ENCODE data around the gene ZNF76.

- TF ChIP-seq, protein P1, sequence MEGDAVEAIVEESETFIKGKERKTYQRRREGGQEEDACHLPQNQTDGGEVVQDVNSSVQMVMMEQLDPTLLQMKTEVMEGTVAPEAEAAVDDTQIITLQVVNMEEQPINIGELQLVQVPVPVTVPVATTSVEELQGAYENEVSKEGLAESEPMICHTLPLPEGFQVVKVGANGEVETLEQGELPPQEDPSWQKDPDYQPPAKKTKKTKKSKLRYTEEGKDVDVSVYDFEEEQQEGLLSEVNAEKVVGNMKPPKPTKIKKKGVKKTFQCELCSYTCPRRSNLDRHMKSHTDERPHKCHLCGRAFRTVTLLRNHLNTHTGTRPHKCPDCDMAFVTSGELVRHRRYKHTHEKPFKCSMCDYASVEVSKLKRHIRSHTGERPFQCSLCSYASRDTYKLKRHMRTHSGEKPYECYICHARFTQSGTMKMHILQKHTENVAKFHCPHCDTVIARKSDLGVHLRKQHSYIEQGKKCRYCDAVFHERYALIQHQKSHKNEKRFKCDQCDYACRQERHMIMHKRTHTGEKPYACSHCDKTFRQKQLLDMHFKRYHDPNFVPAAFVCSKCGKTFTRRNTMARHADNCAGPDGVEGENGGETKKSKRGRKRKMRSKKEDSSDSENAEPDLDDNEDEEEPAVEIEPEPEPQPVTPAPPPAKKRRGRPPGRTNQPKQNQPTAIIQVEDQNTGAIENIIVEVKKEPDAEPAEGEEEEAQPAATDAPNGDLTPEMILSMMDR (IDR thresholded peaks at IDR 0.05; ENCODE audit: low read depth, low read length): no peak
- TF ChIP-seq EZH2phosphoT487 (IDR thresholded peaks at IDR 0.05; ENCODE audit: low read depth): no peak
Observed at GRCh38 chr6:35300848-35301247, 41.3 kb downstream of the ZNF76 start.

Measured in OCI-LY3 (cell line).